H9 (cell line): ENCODE results near the gene MSMP. TPM values are rescaled to one million over a fixed set of nuclear protein-coding genes. Genes with fewer than 3 reads are reported as not detected.

Experiments
- DNase-seq: peaks from one replicate; pipeline ENCODE4 v3.0.0-alpha.2; 2017
- H2AFZ ChIP-seq: one replicate; pipeline ENCODE4 v1.6.1; 2013; ENCODE audit warnings: mild to moderate bottlenecking, low read length, control low read depth, moderate library complexity
- H2AK5ac ChIP-seq: 2 replicates; pipeline ENCODE4 v1.6.1; 2013; ENCODE audit warnings: low read length, control low read depth, mixed read lengths; ENCODE audit not compliant: insufficient read length
- H2BK120ac ChIP-seq: one replicate; pipeline ENCODE4 v1.6.1; 2013; ENCODE audit warnings: low read depth, mild to moderate bottlenecking, low read length, control low read depth, inconsistent platforms; ENCODE audit not compliant: poor library complexity, severe bottlenecking
- H2BK12ac ChIP-seq: 2 replicates; pipeline ENCODE4 v1.6.1; 2013; ENCODE audit warnings: low read length, control low read depth, mixed read lengths, low read depth; ENCODE audit not compliant: insufficient read length
- H2BK15ac ChIP-seq: 2 replicates; pipeline ENCODE4 v1.6.1; 2013; ENCODE audit warnings: low read depth, low read length, control low read depth
- H2BK20ac ChIP-seq: one replicate; pipeline ENCODE4 v1.6.1; 2013; ENCODE audit warnings: low read depth, mild to moderate bottlenecking, low read length, control low read depth, inconsistent platforms; ENCODE audit not compliant: poor library complexity, severe bottlenecking
- H2BK5ac ChIP-seq: 2 replicates; pipeline ENCODE4 v1.6.1; 2013; ENCODE audit warnings: low read length, control low read depth, mixed read lengths; ENCODE audit not compliant: insufficient read length
- H3K14ac ChIP-seq: 2 replicates; pipeline ENCODE4 v1.6.1; 2013; ENCODE audit warnings: low read length, control low read depth; ENCODE audit not compliant: insufficient read depth
- H3K18ac ChIP-seq: 2 replicates; pipeline ENCODE4 v1.6.1; 2013; ENCODE audit warnings: low read depth, mild to moderate bottlenecking, mixed read lengths, low read length, control low read depth; ENCODE audit not compliant: insufficient read length
- H3K23ac ChIP-seq: 2 replicates; pipeline ENCODE4 v1.6.1; 2013; ENCODE audit warnings: low read length, control low read depth, mixed read lengths, low read depth; ENCODE audit not compliant: insufficient read length
- H3K23me2 ChIP-seq: 2 replicates; pipeline ENCODE4 v1.6.1; 2013; ENCODE audit warnings: low read depth, mild to moderate bottlenecking, mixed read lengths, low read length, control low read depth; ENCODE audit not compliant: insufficient read length, poor library complexity, severe bottlenecking
- H3K27ac ChIP-seq: 2 replicates; pipeline ENCODE4 v1.5.1; 2013; ENCODE audit warnings: low read length, control low read depth, mixed read lengths, low read depth; ENCODE audit not compliant: insufficient read length
- H3K27me3 ChIP-seq: 2 replicates; pipeline ENCODE4 v1.6.1; 2013; ENCODE audit warnings: low read length, control low read depth, inconsistent platforms; ENCODE audit not compliant: insufficient read depth
- H3K4ac ChIP-seq: 2 replicates; pipeline ENCODE4 v1.6.1; 2013; ENCODE audit warnings: low read depth, mild to moderate bottlenecking, control low read depth, inconsistent platforms, low read length, moderate library complexity
- H3K4me1 ChIP-seq: 2 replicates; pipeline ENCODE4 v1.6.1; 2013; ENCODE audit warnings: low read length, control low read depth, inconsistent platforms; ENCODE audit not compliant: insufficient read depth
- H3K4me2 ChIP-seq: 2 replicates; pipeline ENCODE4 v1.6.1; 2013; ENCODE audit warnings: low read length, control low read depth, mixed read lengths; ENCODE audit not compliant: insufficient read length, insufficient read depth
- H3K56ac ChIP-seq: 2 replicates; pipeline ENCODE4 v1.6.1; 2013; ENCODE audit warnings: low read depth, mild to moderate bottlenecking, mixed read lengths, low read length, control low read depth; ENCODE audit not compliant: insufficient read length
- H3K79me1 ChIP-seq: 2 replicates; pipeline ENCODE4 v1.6.1; 2013; ENCODE audit warnings: low read depth, mild to moderate bottlenecking, moderate library complexity, low read length, control low read depth, inconsistent platforms; ENCODE audit not compliant: insufficient read depth, poor library complexity, severe bottlenecking
- H3K79me2 ChIP-seq: 2 replicates; pipeline ENCODE4 v1.6.1; 2013; ENCODE audit warnings: low read length, control low read depth, inconsistent platforms; ENCODE audit not compliant: insufficient read depth
- H3K9ac ChIP-seq: 2 replicates; pipeline ENCODE4 v1.6.1; 2013; ENCODE audit warnings: low read length, control low read depth, mixed read lengths; ENCODE audit not compliant: insufficient read length; ENCODE audit errors: extremely low read depth
- H3K9me3 ChIP-seq: one replicate; pipeline ENCODE4 v1.6.1; 2013; ENCODE audit warnings: low read depth, low read length, inconsistent platforms; ENCODE audit not compliant: control insufficient read depth
- H3T11ph ChIP-seq: one replicate; pipeline ENCODE4 v1.6.1; 2013; ENCODE audit warnings: mild to moderate bottlenecking, low read length, control low read depth, inconsistent platforms
- H4K20me1 ChIP-seq: one replicate; pipeline ENCODE4 v1.6.1; 2013; ENCODE audit not compliant: control insufficient read depth, insufficient read length, insufficient read depth
- H4K5ac ChIP-seq: 2 replicates; pipeline ENCODE4 v1.6.1; 2013; ENCODE audit warnings: low read depth, mild to moderate bottlenecking, mixed read lengths, low read length, control low read depth; ENCODE audit not compliant: insufficient read length
- H4K8ac ChIP-seq: replicated peaks from 2 replicates; pipeline ENCODE4 v1.6.1; 2013; ENCODE audit warnings: low read length, control low read depth, mixed read lengths, low read depth; ENCODE audit not compliant: insufficient read length
- H4K91ac ChIP-seq: 2 replicates; pipeline ENCODE4 v1.6.1; 2013; ENCODE audit warnings: low read depth, mild to moderate bottlenecking, moderate library complexity, mixed read lengths, low read length, control low read depth; ENCODE audit not compliant: insufficient read length
- H3K27ac Mint-ChIP-seq, 3 experiments: 2 replicates in 2 of 3; 3 replicates in 1 of 3; pipeline ENCODE4 v1.8.0; 2020 to 2021; ENCODE audit warnings: mixed read lengths in 3 of 3, mild to moderate bottlenecking in 1 of 3, moderate library complexity in 1 of 3
- H3K27me3 Mint-ChIP-seq: 2 replicates; pipeline ENCODE4 v1.8.0; 2021; ENCODE audit warnings: low read depth, mild to moderate bottlenecking, moderate library complexity, mixed read lengths
- H3K36me3 Mint-ChIP-seq, 3 experiments: 2 replicates in 2 of 3; 3 replicates in 1 of 3; pipeline ENCODE4 v1.8.0; 2020 to 2021; ENCODE audit warnings: low read depth in 3 of 3, mixed read lengths in 3 of 3; ENCODE audit not compliant: insufficient read depth in 1 of 3
- H3K4me1 Mint-ChIP-seq, 2 experiments: 2 replicates each; pipeline ENCODE4 v1.8.0; 2020; ENCODE audit warnings: mixed read lengths in 2 of 2
- H3K4me3 Mint-ChIP-seq, 2 experiments: 2 replicates in 1 of 2; 3 replicates in 1 of 2; pipeline ENCODE4 v1.8.0; 2020 to 2021; ENCODE audit warnings: mild to moderate bottlenecking in 2 of 2, mixed read lengths in 2 of 2, moderate library complexity in 1 of 2
- H3K9me3 Mint-ChIP-seq, 2 experiments: 2 replicates in 1 of 2; 3 replicates in 1 of 2; pipeline ENCODE4 v1.8.0; 2020; ENCODE audit warnings: mild to moderate bottlenecking in 2 of 2, mixed read lengths in 2 of 2, moderate library complexity in 1 of 2
- CTCF ChIP-seq: fragments of 200-600 bp; sonication (generic); conservative IDR thresholded peaks from 3 replicates; pipeline ENCODE4 v1.8.0; 2021; ENCODE audit warnings: antibody characterized with exemption, mild to moderate bottlenecking
- WGBS: extraction: QIAGEN DNeasy Blood & Tissue Kit; methylation state at CpG from one replicate; pipeline ENCODE4 v1.1.7; 2013; ENCODE audit warnings: missing lambda C conversion rate, low lambda C conversion rate, mixed read lengths; ENCODE audit not compliant: insufficient read length; ENCODE audit errors: extremely low coverage; 5-methylcytosine and 5-hydroxymethylcytosine counted together
- total RNA-seq: library from RNA; stranded (reverse); gene quantifications from 2 replicates; pipeline ENCODE4 v1.2.1, GENCODE V29; 2021

The MSMP gene
- total RNA-seq, 1 experiment from 2014 or later, result 0.83 TPM

- H3K4me3 Mint-ChIP-seq, result no peak overlapping the region
- H3K18ac ChIP-seq, result no peak overlapping the region
- H3K4me1 ChIP-seq, result no peaks in the 10 kb centered on the region
- H4K20me1 ChIP-seq, result no peaks in the 10 kb centered on the region
- peaks cover 36 to 40% of the 10 kb centered on the region in 2 experiments for H3K4me1 Mint-ChIP-seq
- H3K4me2 ChIP-seq, result no peak overlapping the region
- H3K9me3 Mint-ChIP-seq, result no peaks in the 10 kb centered on the region
- peaks cover 6 to 7% (median 7%) of the 10 kb centered on the region in 3 experiments; a peak in 6 of 7 replicates for H3K36me3 Mint-ChIP-seq
- H2BK120ac ChIP-seq, result no peak overlapping the region
- H4K8ac ChIP-seq, result no peak overlapping the region
- no peaks in the 10 kb centered on the region; the same call in 1 of the 2 replicates for H3K79me2 ChIP-seq
- H3K14ac ChIP-seq, result no peak overlapping the region
- no peak overlapping the region for H2BK20ac ChIP-seq
- H2BK5ac ChIP-seq, result no peak overlapping the region
- no peak overlapping the region for H3K4ac ChIP-seq
- no peak overlapping the region for H3K27ac Mint-ChIP-seq
- no peak overlapping the region for H3T11ph ChIP-seq
- no peak overlapping the region for H2AK5ac ChIP-seq
- no peak overlapping the region for H4K91ac ChIP-seq
- WGBS, result no CpG with 5 or more reads among the region's 4 CpGs
- H3K27me3 Mint-ChIP-seq, result no peaks in the 10 kb centered on the region
- no peak overlapping the region for H3K23ac ChIP-seq
- DNase-seq, result no peak
- no peak overlapping the region for H3K27ac ChIP-seq
- no peak overlapping the region for H3K9ac ChIP-seq
- no peaks in the 10 kb centered on the region for H3K27me3 ChIP-seq
- no peak overlapping the region for H3K56ac ChIP-seq
- H4K5ac ChIP-seq, result no peak overlapping the region
- no peak for TF ChIP-seq CTCF
- no peak overlapping the region for H2BK15ac ChIP-seq
- H3K9me3 ChIP-seq, result no peaks in the 10 kb centered on the region
- no peaks in the 10 kb centered on the region for H3K79me1 ChIP-seq
- H2AFZ ChIP-seq, result no peak overlapping the region
- peaks cover 3% of the 10 kb centered on the region for H3K23me2 ChIP-seq
- no peak overlapping the region for H2BK12ac ChIP-seq
These were observed 5.7 kb upstream of the MSMP start for GRCh38 chr9:35759795-35760194.
